ENCODE data around the gene NLGN3.
"Not testable (repeated sequence)": the region's sequence is repeated elsewhere in the genome, so short reads cannot be mapped to it uniquely, and the experiment has no call there.

Gene NLGN3

GRCh38 chrX:71170660-71171059, 26.0 kb downstream of the NLGN3 start:
- no peak for DNase-seq (ENCODE audit: low read depth)

DNA sequence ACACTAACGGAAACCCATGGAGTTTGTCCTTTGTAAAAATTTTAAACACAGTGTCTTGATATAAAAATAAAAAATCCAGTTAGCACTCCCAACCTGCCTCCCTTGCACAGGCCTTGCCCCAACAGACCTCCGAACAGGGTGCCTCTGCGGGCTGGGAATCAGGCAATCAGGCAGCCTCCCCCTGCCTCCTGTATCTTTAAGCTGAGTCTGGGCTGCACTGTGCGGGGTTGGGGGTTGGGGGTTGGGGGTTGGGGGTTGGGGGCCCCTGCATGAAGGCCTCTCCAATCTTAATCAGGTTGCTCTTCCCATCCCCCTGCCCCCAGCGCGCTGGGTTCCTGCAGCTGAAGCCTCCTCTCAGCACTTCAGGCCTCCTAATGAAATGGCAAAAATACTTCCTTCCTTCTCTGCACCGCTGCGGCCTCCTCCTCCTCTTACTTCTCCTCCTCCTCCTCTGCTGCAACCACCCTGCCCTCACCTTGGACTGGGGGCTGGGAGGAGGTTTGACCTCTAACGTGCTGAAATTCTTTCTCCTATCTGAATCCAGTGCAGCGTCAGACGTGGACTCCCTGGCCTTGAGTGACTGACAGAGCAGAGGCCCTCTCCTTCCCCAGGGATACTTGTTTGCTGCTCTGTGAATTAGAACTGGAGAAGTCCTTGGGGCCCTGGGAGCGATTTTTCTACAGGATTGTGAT, 26.6 kb downstream of the NLGN3 start:
- DNase-seq (ENCODE audit: low read depth): no peak

DNA sequence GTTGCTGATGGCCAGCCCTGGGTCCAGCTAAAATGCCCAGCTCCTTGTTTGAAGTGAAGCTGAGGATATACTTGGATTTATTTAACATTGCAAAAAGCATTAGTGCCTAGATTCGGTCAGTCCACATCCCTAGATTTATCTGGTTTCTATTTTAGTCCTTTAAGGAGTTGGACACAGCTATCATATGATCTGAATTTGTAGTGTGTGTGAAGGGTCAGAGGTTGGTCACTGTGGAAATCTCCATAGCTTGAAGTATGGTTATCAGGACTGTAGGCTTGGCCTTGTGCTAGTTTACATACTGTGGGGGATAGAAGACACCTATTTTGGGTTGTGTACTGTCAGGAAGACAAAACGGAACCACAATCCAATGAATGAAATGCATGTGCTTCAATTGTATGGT, 28.8 kb downstream of the NLGN3 start:
- DNase-seq (ENCODE audit: low read depth): no peak

GRCh38 chrX:71174795-71175194, 30.2 kb downstream of the NLGN3 start:
- DNase-seq (ENCODE audit: low read depth): no peak

DNA sequence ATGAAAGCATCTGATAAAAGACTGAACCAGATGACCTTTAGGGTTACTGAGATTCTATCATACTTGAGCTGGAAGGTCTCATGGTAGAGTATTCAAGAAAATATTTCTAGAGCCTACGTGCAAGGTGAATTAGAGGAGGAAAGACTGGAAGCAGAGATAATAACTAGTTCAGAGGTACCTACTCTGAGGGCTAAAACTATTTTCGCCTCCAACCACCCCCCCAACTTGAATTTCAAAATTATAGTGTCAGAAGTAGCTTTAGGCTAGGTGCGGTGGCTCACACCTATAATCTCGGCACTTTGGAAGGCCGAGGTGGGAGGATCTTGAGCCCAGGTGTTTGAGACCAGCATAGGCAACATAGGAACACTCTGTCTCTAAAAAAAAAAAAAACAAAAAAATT, 30.9 kb downstream of the NLGN3 start:
- no peak for DNase-seq (ENCODE audit: low read depth)

GRCh38 chrX:71177327-71177726, 32.7 kb downstream of the NLGN3 start:
- DNase-seq (ENCODE audit: low read depth): no peak

DNA sequence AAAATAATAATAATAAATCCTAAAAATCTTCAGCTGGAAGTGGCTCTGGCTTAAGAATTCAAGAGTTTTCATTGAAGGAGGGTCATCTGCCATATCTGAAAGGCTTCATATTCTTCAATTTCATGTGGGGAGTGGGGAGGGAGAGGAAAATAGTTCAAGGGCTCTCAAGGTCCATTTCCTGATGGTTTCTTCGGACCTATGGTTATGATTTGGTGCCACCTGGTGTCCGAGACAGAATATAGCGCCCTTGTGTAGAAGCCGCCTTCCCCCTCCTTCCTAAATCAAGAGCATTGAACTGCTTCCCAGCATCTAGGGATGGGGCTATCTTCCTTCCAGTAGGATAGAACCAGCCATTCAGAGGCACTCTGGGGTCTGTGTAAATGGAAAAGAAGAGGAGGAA, 34.3 kb downstream of the NLGN3 start:
- DNase-seq (ENCODE audit: low read depth): peak; percentile 6

DNA sequence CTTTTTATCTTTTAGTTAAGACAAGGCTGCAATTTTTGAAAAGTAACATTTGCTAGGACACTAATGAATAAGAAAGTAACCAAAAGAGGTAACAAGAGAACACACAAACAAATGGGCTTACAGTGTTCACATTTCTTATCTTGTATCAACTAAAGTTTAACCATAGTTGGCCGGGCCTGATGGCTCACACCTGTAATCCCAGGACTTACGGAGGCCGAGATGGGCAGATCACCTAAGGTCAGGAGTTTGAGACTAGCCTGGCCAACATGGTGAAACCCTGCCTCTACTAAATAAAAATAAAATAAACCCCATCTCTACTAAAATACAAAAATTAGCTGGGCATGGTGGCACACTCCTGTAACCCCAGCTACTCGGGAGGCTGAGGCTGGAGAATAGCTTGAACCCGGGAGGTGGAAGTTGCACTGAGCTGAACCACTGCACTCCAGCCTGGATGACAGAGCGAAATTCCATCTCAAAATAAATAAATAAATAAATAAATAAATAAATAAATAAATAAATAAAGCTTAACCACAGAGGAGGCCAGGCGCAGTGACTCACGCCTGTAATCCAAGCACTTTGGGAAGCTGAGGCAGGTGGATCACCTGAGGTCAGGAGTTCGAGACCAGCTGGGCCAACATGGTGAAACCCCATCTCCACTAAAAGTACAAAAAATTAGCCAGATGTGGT, 36.1 kb downstream of the NLGN3 start:
- DNase-seq (ENCODE audit: low read depth): not testable (repeated sequence)

GRCh38 chrX:71181558-71181909, 36.9 kb downstream of the NLGN3 start:
- DNase-seq (ENCODE audit: low read depth): peak; percentile 19

- DNase-seq (ENCODE audit: low read depth): peak; percentile 62
Measured at GRCh38 chrX:71181910-71182799, 37.5 kb downstream of the NLGN3 start.

GRCh38 chrX:71182871-71183270, 38.2 kb downstream of the NLGN3 start:
- no peak for DNase-seq (ENCODE audit: low read depth)

GRCh38 chrX:71183341-71183740, 38.7 kb downstream of the NLGN3 start:
- no peak for DNase-seq (ENCODE audit: low read depth)

DNA sequence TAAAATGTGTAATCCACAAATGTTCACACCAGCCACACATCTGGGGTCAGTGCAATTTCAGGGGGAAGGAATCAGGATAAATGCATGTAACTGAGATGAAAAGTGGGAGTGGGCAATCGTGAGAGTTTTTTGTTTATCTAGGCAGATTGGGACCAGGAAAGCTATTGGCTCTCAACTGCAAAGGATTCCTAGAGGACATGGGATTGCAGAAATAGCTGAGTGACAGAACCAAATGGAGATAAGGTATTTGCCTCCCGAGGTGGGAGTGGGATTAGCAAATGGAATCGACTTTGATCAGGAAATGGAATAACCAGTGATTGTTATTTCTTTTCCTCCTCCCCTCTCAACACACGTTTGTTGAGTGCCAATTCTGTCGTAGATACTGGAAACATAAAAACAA, 39.5 kb downstream of the NLGN3 start:
- DNase-seq (ENCODE audit: low read depth): no peak

GRCh38 chrX:71184803-71185495, 40.3 kb downstream of the NLGN3 start:
- DNase-seq (ENCODE audit: low read depth): no peak

- DNase-seq (ENCODE audit: low read depth): no peak
Measured at GRCh38 chrX:71191248-71191647, 46.6 kb downstream of the NLGN3 start.

- DNase-seq (ENCODE audit: low read depth): no peak
Measured at GRCh38 chrX:71195964-71196649, 51.5 kb downstream of the NLGN3 start.

DNA sequence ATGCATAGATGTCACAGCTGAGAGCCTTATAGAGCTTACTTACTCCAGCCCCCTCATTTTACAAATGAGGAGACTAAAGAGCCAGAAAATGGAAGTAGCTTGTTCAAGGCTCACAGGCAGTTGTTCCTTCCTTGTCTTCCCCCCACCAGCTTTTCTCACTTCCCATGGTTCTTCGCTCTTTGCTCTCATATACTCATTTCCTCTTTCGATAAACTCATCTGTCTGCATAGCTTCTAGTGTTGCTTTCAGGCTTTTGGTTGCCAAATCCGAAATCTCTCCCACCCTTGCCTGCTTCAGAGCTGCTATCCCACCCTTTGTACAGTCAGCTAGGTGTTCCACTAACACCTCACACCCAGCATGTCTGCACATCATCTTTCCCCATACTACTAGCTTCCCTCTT, 53.4 kb downstream of the NLGN3 start:
- DNase-seq (ENCODE audit: low read depth): no peak

GRCh38 chrX:71199252-71200008, 54.8 kb downstream of the NLGN3 start:
- no peak for DNase-seq (ENCODE audit: low read depth)

- DNase-seq (ENCODE audit: low read depth): no peak
Measured at GRCh38 chrX:71210816-71211215, 66.2 kb downstream of the NLGN3 start.

- DNase-seq (ENCODE audit: low read depth): no peak
Measured at GRCh38 chrX:71212536-71212935, 67.9 kb downstream of the NLGN3 start.

DNA sequence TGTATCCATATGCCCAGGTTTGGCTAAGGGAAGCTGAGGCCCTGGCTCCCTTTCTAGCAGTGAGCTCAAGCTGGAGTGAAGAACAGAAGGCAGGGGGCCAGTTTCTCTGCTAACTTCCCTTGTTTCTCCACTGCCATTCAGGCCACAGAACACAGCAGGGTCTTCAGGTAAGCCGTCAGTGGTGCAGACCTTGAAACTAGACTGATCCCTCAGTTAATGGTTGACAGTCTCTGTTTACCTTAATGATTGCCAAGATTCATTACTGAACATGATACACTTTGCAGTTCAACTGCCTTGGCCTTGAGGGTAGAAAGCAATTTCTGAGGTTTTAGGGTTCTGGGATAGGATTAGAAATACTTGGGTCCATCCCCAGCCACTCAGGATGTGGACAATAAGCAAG, 69.5 kb downstream of the NLGN3 start:
- no peak for DNase-seq (ENCODE audit: low read depth)

All from activated gamma-delta T cell treated with anti-CD3 and anti-CD28 coated beads, Interleukin-2, amount 50 U/mL, for 16 hours (primary cell).